CD14-positive monocyte (primary cell): ENCODE results near the gene STX10. TPM values are rescaled to one million over a fixed set of nuclear protein-coding genes. Genes with fewer than 3 reads are reported as not detected.

Experiments used
- DNase-seq, 3 donors: peaks; one replicate each; pipeline ENCODE4 v3.0.0-alpha.2; 2011 to 2022
- H2AFZ ChIP-seq: 2 replicates; pipeline ENCODE4 v1.6.0; 2012; ENCODE audit warnings: mild to moderate bottlenecking, low read depth, low read length, inconsistent platforms; ENCODE audit not compliant: insufficient read depth, poor library complexity, severe bottlenecking
- H3K27ac ChIP-seq, 2 donors: 1 replicate in 1 of 2; 2 replicates in 1 of 2; pipeline ENCODE4 v1.5.1; 2012 to 2013; ENCODE audit warnings: low read length in 2 of 2, control low read depth in 1 of 2, inconsistent platforms in 1 of 2, low read depth in 1 of 2, mild to moderate bottlenecking in 1 of 2
- H3K27me3 ChIP-seq, 2 donors: one replicate each; pipeline versions ENCODE4 v1.6.0 to v1.6.1; 2011 to 2013; ENCODE audit warnings: low read length in 2 of 2; ENCODE audit not compliant: control insufficient read depth in 2 of 2, insufficient read depth in 2 of 2
- H3K36me3 ChIP-seq, 2 donors: replicated peaks in 1 of 2; 1 replicate in 1 of 2; 2 replicates in 1 of 2; pipeline versions ENCODE4 v1.5.1 to v1.6.1; 2012 to 2013; ENCODE audit warnings: low read length in 2 of 2, control low read depth in 1 of 2, inconsistent platforms in 1 of 2, mild to moderate bottlenecking in 1 of 2; ENCODE audit not compliant: insufficient read depth in 2 of 2, control insufficient read depth in 1 of 2
- H3K4me1 ChIP-seq, 2 donors: 1 replicate in 1 of 2; 2 replicates in 1 of 2; pipeline versions ENCODE4 v1.5.1 to v1.6.1; 2012 to 2013; ENCODE audit warnings: low read length in 2 of 2, control low read depth in 1 of 2, inconsistent platforms in 1 of 2, mild to moderate bottlenecking in 1 of 2, moderate library complexity in 1 of 2; ENCODE audit not compliant: insufficient read depth in 2 of 2, control insufficient read depth in 1 of 2
- H3K4me2 ChIP-seq: replicated peaks from 2 replicates; pipeline ENCODE3; 2012; ENCODE audit warnings: low read length, moderate library complexity, mild to moderate bottlenecking; ENCODE audit not compliant: poor library complexity, severe bottlenecking; ENCODE audit errors: extremely low read depth
- H3K4me3 ChIP-seq, 3 experiments: fragments of 200-600 bp in 1 of 3; sonication (generic) in 1 of 3; replicated peaks in 1 of 3; 1 replicate in 2 of 3; 2 replicates in 1 of 3; pipeline ENCODE4 v1.5.1; 2011 to 2013; ENCODE audit warnings: low read length in 3 of 3, mild to moderate bottlenecking in 3 of 3, control low read depth in 2 of 3, low read depth in 2 of 3, inconsistent platforms in 1 of 3, moderate library complexity in 1 of 3
- H3K79me2 ChIP-seq: 2 replicates; pipeline ENCODE4 v1.6.0; 2012; ENCODE audit warnings: mild to moderate bottlenecking, control low read depth, inconsistent platforms, low read length, moderate library complexity; ENCODE audit not compliant: insufficient read depth
- H3K9ac ChIP-seq: 2 replicates; pipeline ENCODE4 v1.6.0; 2017; ENCODE audit warnings: low read length, mild to moderate bottlenecking; ENCODE audit not compliant: insufficient read depth, poor library complexity, severe bottlenecking
- H3K9me3 ChIP-seq, 2 donors: replicated peaks in 1 of 2; 1 replicate in 1 of 2; 2 replicates in 1 of 2; pipeline versions ENCODE4 v1.5.1 to v1.6.1; 2012 to 2013; ENCODE audit warnings: low read length in 2 of 2, control low read depth in 1 of 2; ENCODE audit not compliant: control insufficient read depth in 1 of 2, insufficient read depth in 1 of 2
- H4K20me1 ChIP-seq: 2 replicates; pipeline ENCODE4 v1.6.0; 2012; ENCODE audit warnings: mild to moderate bottlenecking, low read length, control low read depth, moderate library complexity; ENCODE audit not compliant: insufficient read depth
- H3K27ac Mint-ChIP-seq, 7 donors: one replicate each; pipeline ENCODE4 v1.8.0; 2020; ENCODE audit warnings: mild to moderate bottlenecking in 7 of 7, mixed read lengths in 7 of 7, moderate library complexity in 6 of 7, inconsistent platforms in 2 of 7
- H3K27me3 Mint-ChIP-seq, 3 donors: one replicate each; pipeline ENCODE4 v1.8.0; 2021 to 2022; ENCODE audit warnings: low read depth in 3 of 3, mild to moderate bottlenecking in 3 of 3, mixed read lengths in 3 of 3, moderate library complexity in 3 of 3, inconsistent platforms in 1 of 3
- H3K36me3 Mint-ChIP-seq, 2 donors: one replicate each; pipeline ENCODE4 v1.8.0; 2020; ENCODE audit warnings: mixed read lengths in 2 of 2, inconsistent platforms in 1 of 2, mild to moderate bottlenecking in 1 of 2
- H3K4me1 Mint-ChIP-seq: one replicate; pipeline ENCODE4 v1.8.0; 2020; ENCODE audit warnings: mild to moderate bottlenecking, mixed read lengths
- H3K4me3 Mint-ChIP-seq, 2 donors: one replicate each; pipeline ENCODE4 v1.8.0; 2020; ENCODE audit warnings: mild to moderate bottlenecking in 2 of 2, mixed read lengths in 2 of 2, moderate library complexity in 1 of 2
- H3K9me3 Mint-ChIP-seq, 7 donors: one replicate each; pipeline ENCODE4 v1.8.0; 2020 to 2022; ENCODE audit warnings: mixed read lengths in 7 of 7, mild to moderate bottlenecking in 6 of 7, moderate library complexity in 6 of 7, inconsistent platforms in 2 of 7
- CTCF ChIP-seq: fragments of 200-600 bp; IDR thresholded peaks from one replicate; pipeline ENCODE4 v1.8.0; 2022; ENCODE audit warnings: antibody characterized with exemption, mild to moderate bottlenecking
- WGBS: methylation state at CpG from one replicate; pipeline ENCODE4 v1.1.5; 2013; ENCODE audit warnings: missing lambda C conversion rate; ENCODE audit not compliant: insufficient coverage; 5-methylcytosine and 5-hydroxymethylcytosine counted together
- intact Hi-C, 2 donors: fragments of 100-400 bp; cut with micrococcal nuclease; formaldehyde crosslinking; loops; one replicate each; pipeline versions ENCODE4 v1.15.0 to v1.15.1; 2023
- polyA plus RNA-seq, 3 donors: library from polyadenylated mRNA; depleted of rRNA in 1 of 3; unstranded in 2 of 3; stranded (reverse) in 1 of 3; fragments of 300-500 nt in 2 of 3; fragments of >200 nt in 1 of 3; fragmentation: Illumina TruSeq in 2 of 3; gene quantifications; 1 replicate in 2 of 3; 2 replicates in 1 of 3; pipeline ENCODE4 v1.2.3, GENCODE V29; 2012 to 2021

The STX10 gene
- polyA plus RNA-seq, 3 donors, result 158 to 392 (median 172) TPM

GRCh38 chr19:13110099-13110610, 40.0 kb downstream of the STX10 start:
- Mint-ChIP-seq H3K27ac (peak overlapping the region in 1 of 7 donors; percentile 15), H3K4me3 (no peak overlapping the region), H3K27me3 (peaks cover 0 to 2% (median 0%) of the 10 kb centered on the region in 3 donors), H3K9me3 (no peaks in the 10 kb centered on the region), H3K36me3 (peaks cover 18 to 37% of the 10 kb centered on the region in 2 donors), H3K4me1 (peaks cover 9% of the 10 kb centered on the region)
- 92% methylated on average over 9 of the region's 15 CpGs for WGBS
- H3K9ac ChIP-seq, result no peak overlapping the region
- H3K4me1 ChIP-seq, result peaks cover 8 to 13% of the 10 kb centered on the region in 2 donors
- intact Hi-C loops, result no loop called here
- H3K9me3 ChIP-seq, result no peaks in the 10 kb centered on the region
- DNase-seq, result no peak
- H3K4me3 ChIP-seq, result no peak overlapping the region
- no peak for TF ChIP-seq CTCF
- H3K27me3 ChIP-seq, result no peaks in the 10 kb centered on the region
- H3K79me2 ChIP-seq, result peaks cover 24% of the 10 kb centered on the region
- no peak overlapping the region for H3K27ac ChIP-seq
- no peak overlapping the region for H2AFZ ChIP-seq
- peaks cover 23 to 28% of the 10 kb centered on the region in 2 donors for H3K36me3 ChIP-seq
- H3K4me2 ChIP-seq, result no peak overlapping the region
- no peaks in the 10 kb centered on the region for H4K20me1 ChIP-seq

GRCh38 chr19:13109361-13110098, 40.6 kb downstream of the STX10 start:
- Histone ChIP-seq H4K20me1 (no peaks in the 10 kb centered on the region), H3K4me1 (peaks cover 14 to 19% of the 10 kb centered on the region in 2 donors), H3K79me2 (peaks cover 31% of the 10 kb centered on the region), H2AFZ (no peak overlapping the region), H3K9me3 (no peaks in the 10 kb centered on the region), H3K36me3 (peaks cover 23 to 28% of the 10 kb centered on the region in 2 donors), H3K4me3 (no peak overlapping the region), H3K27ac (no peak overlapping the region), H3K4me2 (no peak overlapping the region), H3K27me3 (no peaks in the 10 kb centered on the region), H3K9ac (no peak overlapping the region)
- Mint-ChIP-seq H3K36me3 (peaks cover 14 to 35% of the 10 kb centered on the region in 2 donors), H3K27ac (peak overlapping the region in 1 of 7 donors; percentile 15), H3K9me3 (no peaks in the 10 kb centered on the region), H3K4me1 (peaks cover 14% of the 10 kb centered on the region), H3K4me3 (no peak overlapping the region), H3K27me3 (peaks cover 0 to 2% (median 0%) of the 10 kb centered on the region in 3 donors)
- TF ChIP-seq CTCF, result no peak
- intact Hi-C loops, result no loop called here
- 98% methylated on average over 23 of the region's 30 CpGs for WGBS
- no peak for DNase-seq
